ENCODE measurements around the gene PLCXD1. TPM values are rescaled to one million over a fixed set of nuclear protein-coding genes. Genes with fewer than 3 reads are reported as not detected.

The PLCXD1 gene
- total and polyA plus RNA-seq, 4 donors, result 2.6 to 25.7 (median 12.8) TPM

- Histone ChIP-seq H3K9ac (ENCODE audit: low read depth in 1 of 2, low read length in 2 of 2) (peak within 1 kb of the TSS; percentile 65 to 88), H3K36me3 (ENCODE audit: control insufficient read depth in 4 of 4, insufficient read depth in 3 of 4, low read depth in 1 of 4, low read length in 3 of 4) (peaks cover 3 to 11% (median 8%) of the 10 kb centered on the region in 4 donors), H3K27ac (ENCODE audit: low read depth in 1 of 2, low read length in 2 of 2) (peak within 1 kb of the TSS; percentile 84 to 91), H3K27me3 (ENCODE audit: control insufficient read depth in 4 of 4, insufficient read depth in 4 of 4, low read length in 3 of 4) (no peaks in the 10 kb centered on the region), H3K9me3 (ENCODE audit: control insufficient read depth in 4 of 4, low read length in 3 of 4) (no peaks in the 10 kb centered on the region), H3K4me3 (ENCODE audit: low read depth in 1 of 3, low read length in 3 of 3) (peak within 1 kb of the TSS; percentile 78 to 88 (median 81)), H3K4me1 (ENCODE audit: control insufficient read depth in 4 of 4, insufficient read depth in 4 of 4, low read length in 3 of 4) (peaks cover 10 to 27% (median 15%) of the 10 kb centered on the region in 4 donors)
- TF ChIP-seq ATF3 (IDR thresholded peaks at IDR 0.05), result no peak
- TF ChIP-seq SP1 (IDR thresholded peaks at IDR 0.05), result peak; percentile 97
- TF ChIP-seq EGR1 (IDR thresholded peaks at IDR 0.05; ENCODE audit: low read depth in 2 of 2), result peak; percentile 80 to 97
- TF ChIP-seq JUND (IDR thresholded peaks at IDR 0.05), result no peak
- under 1% methylated on average over 97 of the region's 97 CpGs for WGBS
- peak; percentile 99 for DNase-seq (ENCODE audit: low spot score)
Measured at GRCh38 chrX:318739-319578, 37.8 kb downstream of the PLCXD1 start, which contains the start of gene GTPBP6. GTPBP6 (minus strand) TSS chrX:318796; CDS start chrX:318787, 9 bp downstream.

GRCh38 chrX:319579-320125 is 38.5 kb downstream of the PLCXD1 start:
- Histone ChIP-seq H3K9ac (ENCODE audit: low read depth in 1 of 2, low read length in 2 of 2) (peak overlapping the region; percentile 65 to 88), H3K36me3 (ENCODE audit: control insufficient read depth in 4 of 4, insufficient read depth in 3 of 4, low read depth in 1 of 4, low read length in 3 of 4) (peaks cover 2 to 9% (median 5%) of the 10 kb centered on the region in 4 donors), H3K27me3 (ENCODE audit: control insufficient read depth in 4 of 4, insufficient read depth in 4 of 4, low read length in 3 of 4) (no peaks in the 10 kb centered on the region), H3K4me3 (ENCODE audit: low read depth in 1 of 3, low read length in 3 of 3) (peak overlapping the region; percentile 62 to 79 (median 77)), H3K4me1 (ENCODE audit: control insufficient read depth in 4 of 4, insufficient read depth in 4 of 4, low read length in 3 of 4) (peaks cover 10 to 27% (median 15%) of the 10 kb centered on the region in 4 donors), H3K9me3 (ENCODE audit: control insufficient read depth in 4 of 4, low read length in 3 of 4) (no peaks in the 10 kb centered on the region), H3K27ac (ENCODE audit: low read depth in 1 of 2, low read length in 2 of 2) (peak overlapping the region in 1 of 2 donors; percentile 49)
- no peak for TF ChIP-seq RXRA (IDR thresholded peaks at IDR 0.05)
- TF ChIP-seq YY1 (IDR thresholded peaks at IDR 0.05), result no peak
- TF ChIP-seq HNF4G (IDR thresholded peaks at IDR 0.05), result no peak
- no peak for TF ChIP-seq SP1 (IDR thresholded peaks at IDR 0.05)
- TF ChIP-seq JUND (IDR thresholded peaks at IDR 0.05), result no peak
- no peak for TF ChIP-seq GABPA (IDR thresholded peaks at IDR 0.05 in 1 of 2, conservative IDR thresholded peaks at IDR 0.05 in 1 of 2)
- no peak for TF ChIP-seq TAF1 (conservative IDR thresholded peaks at IDR 0.05)
- under 1% methylated on average over 41 of the region's 41 CpGs for WGBS
- DNase-seq (ENCODE audit: low spot score), result peak; percentile 44

GRCh38 chrX:320126-320783 is 39.1 kb downstream of the PLCXD1 start:
- H3K9ac ChIP-seq (ENCODE audit: low read depth in 1 of 2, low read length in 2 of 2), result peak overlapping the region; percentile 7 to 88
- H3K27ac ChIP-seq (ENCODE audit: low read depth in 1 of 2, low read length in 2 of 2), result no peak overlapping the region
- H3K9me3 ChIP-seq (ENCODE audit: control insufficient read depth in 4 of 4, low read length in 3 of 4), result no peaks in the 10 kb centered on the region
- H3K36me3 ChIP-seq (ENCODE audit: control insufficient read depth in 4 of 4, insufficient read depth in 3 of 4, low read depth in 1 of 4, low read length in 3 of 4), result peaks cover 0 to 4% (median under 1%) of the 10 kb centered on the region in 4 donors
- no peaks in the 10 kb centered on the region for H3K27me3 ChIP-seq (ENCODE audit: control insufficient read depth in 4 of 4, insufficient read depth in 4 of 4, low read length in 3 of 4)
- H3K4me1 ChIP-seq (ENCODE audit: control insufficient read depth in 4 of 4, insufficient read depth in 4 of 4, low read length in 3 of 4), result peaks cover 10 to 27% (median 15%) of the 10 kb centered on the region in 4 donors
- TF ChIP-seq MAX (IDR thresholded peaks at IDR 0.05), result no peak
- peak; percentile 39 for TF ChIP-seq REST (IDR thresholded peaks at IDR 0.05)
- no peak for DNase-seq (ENCODE audit: low spot score)
- WGBS, result 3% methylated on average over 24 of the region's 24 CpGs
- peak overlapping the region; percentile 41 to 77 (median 62) for H3K4me3 ChIP-seq (ENCODE audit: low read depth in 1 of 3, low read length in 3 of 3)

Data from liver (tissue), 9 donors.